NCI-H69 (cell line): Measurements from ENCODE around the gene SLC39A7.
"Not testable (repeated sequence)": the region's sequence is repeated elsewhere in the genome, so short reads cannot be mapped to it uniquely, and the experiment has no call there.

Experiments used
- DNase-seq: peaks from one replicate; lab custom pipeline; 2025; lab: John Stamatoyannopoulos, UW

Gene SLC39A7

GRCh38 chr6:33205191-33206026 lies 4.7 kb downstream of the SLC39A7 start:
- no peak for DNase-seq

DNA sequence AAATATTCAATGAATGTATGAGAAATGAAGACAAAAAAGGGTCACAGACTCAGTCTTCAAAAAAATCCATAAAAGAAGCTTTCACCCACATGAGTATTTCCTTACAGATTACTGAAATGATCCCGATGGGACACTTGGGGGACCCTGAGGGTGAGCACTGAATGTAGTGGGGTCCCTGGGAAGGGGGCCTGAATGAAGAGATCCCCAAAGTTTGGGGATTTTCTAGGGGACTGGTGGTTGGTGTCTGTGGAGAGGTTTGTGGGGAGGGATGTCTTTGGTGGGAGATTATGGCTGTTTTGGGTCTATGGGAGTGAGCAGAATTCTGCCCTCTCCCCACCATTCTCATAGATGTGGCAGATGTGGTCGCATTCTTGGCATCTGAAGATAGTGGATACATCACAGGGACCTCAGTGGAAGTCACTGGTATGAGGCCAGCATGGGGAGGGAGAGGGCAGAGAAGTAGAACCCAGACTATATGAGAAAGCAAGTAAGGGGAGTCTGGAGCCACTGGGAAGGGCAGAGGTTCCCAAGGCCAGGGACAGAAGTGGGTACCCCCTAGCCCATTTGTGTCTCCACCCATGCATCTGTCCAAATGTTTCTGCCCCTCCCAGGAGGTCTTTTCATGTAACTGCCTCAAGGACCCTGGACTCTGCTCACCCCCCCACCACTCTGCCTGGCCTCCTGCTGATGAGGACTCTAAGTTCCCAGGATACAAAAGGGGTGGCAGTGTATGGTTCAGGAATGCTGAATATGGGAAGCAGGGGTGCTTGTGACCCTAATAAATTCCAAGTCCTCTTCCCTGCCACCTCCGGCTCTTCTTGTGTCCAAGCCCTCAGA lies 5.6 kb downstream of the SLC39A7 start:
- no peak for DNase-seq

DNA sequence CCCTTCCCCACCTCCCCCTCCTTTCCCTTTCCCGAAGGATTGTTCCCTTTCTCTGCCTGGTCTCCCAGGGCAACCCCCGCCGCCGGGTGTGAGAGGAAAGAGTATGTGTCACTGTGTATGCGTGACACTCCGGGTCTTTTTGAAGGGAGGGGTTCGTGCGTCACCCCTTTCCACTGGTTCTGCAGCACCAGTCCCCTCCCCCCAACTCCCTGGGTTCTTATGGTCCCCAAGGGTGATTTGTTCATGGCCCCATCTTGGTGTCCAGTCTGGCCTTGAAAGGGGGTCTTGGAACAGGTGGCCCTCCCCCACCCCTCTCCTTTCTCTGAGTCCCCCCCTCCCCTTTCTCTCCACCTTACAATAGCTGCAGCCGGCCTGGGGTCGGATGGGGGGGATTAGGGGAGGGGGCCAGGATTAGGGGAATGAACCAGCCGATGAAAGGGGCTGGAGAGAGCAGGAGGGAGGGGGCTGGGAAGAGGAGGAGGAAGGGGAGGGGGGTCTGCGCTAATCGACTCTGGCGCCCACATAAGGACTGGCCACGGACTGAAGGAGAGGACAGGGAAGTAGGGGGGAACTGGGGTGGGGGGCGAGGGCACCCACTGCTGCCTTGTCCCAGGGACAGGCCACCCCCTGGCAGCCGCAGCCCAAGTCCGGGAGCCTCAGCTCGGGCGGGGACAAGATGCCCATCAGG lies 6.3 kb downstream of the SLC39A7 start:
- DNase-seq = peak; percentile 59

GRCh38 chr6:33207552-33208090 lies 7.0 kb downstream of the SLC39A7 start:
- DNase-seq = peak; percentile 69

GRCh38 chr6:33208091-33208967 lies 7.7 kb downstream of the SLC39A7 start, which contains the start of gene RING1:
RING1 (plus strand) TSS chr6:33208500; CDS start chr6:33208823, 323 bp downstream.
- DNase-seq = peak; percentile 86

DNA sequence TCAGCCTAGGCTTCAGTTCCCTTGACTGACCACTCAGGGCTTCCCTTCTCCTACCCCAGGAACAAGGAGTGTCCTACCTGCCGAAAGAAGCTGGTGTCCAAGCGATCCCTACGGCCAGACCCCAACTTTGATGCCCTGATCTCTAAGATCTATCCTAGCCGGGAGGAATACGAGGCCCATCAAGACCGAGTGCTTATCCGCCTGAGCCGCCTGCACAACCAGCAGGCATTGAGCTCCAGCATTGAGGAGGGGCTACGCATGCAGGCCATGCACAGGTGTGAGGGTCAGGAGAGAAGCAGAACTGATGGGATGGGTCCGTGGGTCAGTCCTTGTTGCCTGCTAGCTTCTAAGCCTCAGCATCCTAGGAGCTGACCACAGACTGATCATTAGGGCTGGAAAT lies 9.2 kb downstream of the SLC39A7 start:
- DNase-seq = no peak

DNA sequence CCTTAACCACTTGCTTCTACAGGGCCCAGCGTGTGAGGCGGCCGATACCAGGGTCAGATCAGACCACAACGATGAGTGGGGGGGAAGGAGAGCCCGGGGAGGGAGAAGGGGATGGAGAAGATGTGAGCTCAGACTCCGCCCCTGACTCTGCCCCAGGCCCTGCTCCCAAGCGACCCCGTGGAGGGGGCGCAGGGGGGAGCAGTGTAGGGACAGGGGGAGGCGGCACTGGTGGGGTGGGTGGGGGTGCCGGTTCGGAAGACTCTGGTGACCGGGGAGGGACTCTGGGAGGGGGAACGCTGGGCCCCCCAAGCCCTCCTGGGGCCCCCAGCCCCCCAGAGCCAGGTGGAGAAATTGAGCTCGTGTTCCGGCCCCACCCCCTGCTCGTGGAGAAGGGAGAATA lies 10.5 kb downstream of the SLC39A7 start:
- no peak for DNase-seq

DNA sequence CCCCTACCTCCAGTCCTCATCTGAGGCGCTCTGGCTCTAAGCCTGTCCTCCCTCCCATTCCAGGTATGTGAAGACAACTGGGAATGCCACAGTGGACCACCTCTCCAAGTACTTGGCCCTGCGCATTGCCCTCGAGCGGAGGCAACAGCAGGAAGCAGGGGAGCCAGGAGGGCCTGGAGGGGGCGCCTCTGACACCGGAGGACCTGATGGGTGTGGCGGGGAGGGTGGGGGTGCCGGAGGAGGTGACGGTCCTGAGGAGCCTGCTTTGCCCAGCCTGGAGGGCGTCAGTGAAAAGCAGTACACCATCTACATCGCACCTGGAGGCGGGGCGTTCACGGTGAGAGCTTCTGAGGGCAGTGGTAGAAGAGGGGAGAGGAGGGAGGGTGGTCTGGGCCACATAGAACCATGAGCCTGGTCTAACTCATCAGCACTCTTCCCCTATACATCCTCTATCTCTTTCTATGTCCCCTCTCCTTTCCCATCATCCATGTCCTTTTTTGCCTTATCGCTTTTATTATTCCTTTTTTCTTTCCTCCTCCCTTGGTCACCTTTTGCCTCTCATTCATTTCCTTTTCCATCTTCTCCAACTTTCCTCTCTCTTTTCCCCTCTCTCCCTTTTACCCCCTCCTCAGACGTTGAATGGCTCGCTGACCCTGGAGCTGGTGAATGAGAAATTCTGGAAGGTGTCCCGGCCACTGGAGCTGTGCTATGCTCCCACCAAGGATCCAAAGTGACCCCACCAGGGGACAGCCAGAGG lies 11.2 kb downstream of the SLC39A7 start:
- no peak for DNase-seq

GRCh38 chr6:33212857-33213165 lies 12.1 kb downstream of the SLC39A7 start:
- DNase-seq = no peak

DNA sequence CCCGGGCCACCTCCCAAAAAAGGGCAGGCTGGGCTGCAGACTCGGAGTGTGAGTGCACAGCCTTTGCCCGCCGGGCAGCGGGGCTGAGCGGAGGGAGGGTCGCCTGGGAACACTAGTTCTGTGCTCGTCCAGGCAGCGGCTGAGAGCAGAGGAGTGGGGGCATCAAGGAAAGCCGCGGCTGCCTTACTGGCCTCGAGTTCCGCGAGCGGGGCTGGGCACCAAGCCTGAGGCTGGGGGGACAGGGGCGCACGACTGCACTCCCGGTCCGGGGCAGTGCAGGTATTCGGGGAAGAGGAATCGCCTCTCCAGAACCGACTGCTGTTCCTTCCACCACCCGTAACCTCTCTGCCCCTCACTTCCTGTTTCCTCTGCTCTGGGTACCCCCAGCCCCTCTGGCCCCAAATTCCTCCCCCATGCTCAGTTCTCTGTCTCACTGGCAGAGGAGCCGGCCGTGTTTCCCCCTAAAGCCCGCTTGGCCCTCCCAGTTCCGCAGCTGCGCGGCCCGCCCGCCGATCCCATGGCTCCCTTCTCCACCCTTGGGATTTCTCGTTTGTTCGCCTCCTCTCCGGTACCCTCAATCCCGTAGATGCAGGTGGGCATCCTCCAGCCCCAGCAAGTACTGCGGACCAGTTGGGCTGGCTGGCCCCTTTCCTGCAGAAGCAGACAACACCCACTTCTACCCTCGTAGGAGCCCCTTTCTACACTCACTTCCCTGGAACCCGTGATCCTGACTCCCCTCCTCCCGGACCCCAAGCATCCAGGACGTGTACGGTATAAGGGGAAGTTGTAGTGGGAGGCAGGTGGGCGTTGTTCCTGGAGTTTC lies 12.7 kb downstream of the SLC39A7 start:
- peak; percentile 56 for DNase-seq

DNA sequence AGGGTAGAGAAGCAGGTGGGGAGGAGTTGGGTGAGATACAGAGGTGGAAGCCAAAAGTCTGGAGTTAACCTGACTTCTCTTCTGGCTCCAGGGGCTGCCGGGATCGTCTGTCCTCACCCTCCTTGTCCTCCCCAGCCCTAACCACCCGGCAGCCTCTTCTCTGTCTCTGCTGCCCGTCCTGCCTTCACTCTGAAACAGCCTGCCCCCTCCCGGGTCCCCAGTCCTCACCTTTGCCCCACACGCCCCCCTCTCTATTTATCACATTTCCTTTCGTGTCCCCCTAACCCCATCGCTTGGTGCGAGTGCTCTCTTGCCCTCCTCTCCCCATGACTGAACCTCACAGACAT lies 13.3 kb downstream of the SLC39A7 start:
- DNase-seq = no peak

GRCh38 chr6:33215271-33216116 lies 14.8 kb downstream of the SLC39A7 start:
- no peak for DNase-seq

DNA sequence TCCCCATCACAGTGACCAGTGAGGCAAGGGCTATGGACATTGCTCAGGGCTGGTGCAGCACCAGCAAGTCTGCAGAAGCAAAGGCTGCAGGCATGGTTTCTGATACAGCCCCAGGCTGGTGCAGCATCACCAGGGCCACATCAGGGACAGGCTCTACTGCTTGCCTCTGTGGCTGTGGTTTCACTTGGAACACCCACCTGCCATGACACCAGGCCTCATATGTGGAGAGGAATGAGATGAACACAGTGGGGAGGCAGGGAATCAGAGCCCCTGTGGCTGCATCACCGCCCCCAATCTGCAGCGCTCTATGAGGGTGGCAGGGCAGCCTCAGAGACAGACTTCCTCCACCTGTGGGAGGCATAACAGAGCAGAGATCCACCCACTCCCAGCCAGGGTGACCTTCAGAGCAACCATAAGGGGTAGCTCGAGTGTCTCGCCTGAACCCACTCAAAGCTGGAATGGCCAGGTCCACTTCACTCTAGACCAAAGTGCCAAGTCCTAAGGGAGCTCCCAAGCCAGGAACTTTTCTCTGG lies 15.5 kb downstream of the SLC39A7 start:
- no peak for DNase-seq

DNA sequence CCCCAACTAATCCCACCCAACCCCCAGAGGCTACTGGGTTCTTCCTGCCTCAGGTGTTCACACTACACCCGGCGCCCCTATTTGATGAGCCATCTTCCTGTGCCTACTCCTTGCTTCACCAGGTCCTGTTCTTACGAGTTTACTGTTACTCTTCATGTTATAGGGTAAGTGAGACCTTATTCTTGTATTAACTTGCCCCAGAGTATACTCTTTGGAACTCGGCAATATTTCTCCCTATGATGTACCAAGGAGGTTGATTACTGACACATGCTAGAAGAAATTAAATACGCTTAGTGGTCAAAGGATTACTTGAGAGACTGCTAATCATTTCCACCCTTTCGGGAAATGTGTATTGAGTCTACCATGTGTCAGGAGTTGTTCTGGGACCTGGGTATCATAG lies 16.6 kb downstream of the SLC39A7 start:
- no peak for DNase-seq

GRCh38 chr6:33217681-33218080 lies 17.0 kb downstream of the SLC39A7 start:
- DNase-seq = no peak

GRCh38 chr6:33226503-33227120 lies 25.9 kb downstream of the SLC39A7 start:
- DNase-seq = not testable (repeated sequence)

GRCh38 chr6:33235221-33235634 lies 34.6 kb downstream of the SLC39A7 start:
- peak; percentile 64 for DNase-seq

- DNase-seq = no peak
Measured at GRCh38 chr6:33236328-33236727, 35.7 kb downstream of the SLC39A7 start.
